Measurements from ENCODE around the gene SPP2.

DNA sequence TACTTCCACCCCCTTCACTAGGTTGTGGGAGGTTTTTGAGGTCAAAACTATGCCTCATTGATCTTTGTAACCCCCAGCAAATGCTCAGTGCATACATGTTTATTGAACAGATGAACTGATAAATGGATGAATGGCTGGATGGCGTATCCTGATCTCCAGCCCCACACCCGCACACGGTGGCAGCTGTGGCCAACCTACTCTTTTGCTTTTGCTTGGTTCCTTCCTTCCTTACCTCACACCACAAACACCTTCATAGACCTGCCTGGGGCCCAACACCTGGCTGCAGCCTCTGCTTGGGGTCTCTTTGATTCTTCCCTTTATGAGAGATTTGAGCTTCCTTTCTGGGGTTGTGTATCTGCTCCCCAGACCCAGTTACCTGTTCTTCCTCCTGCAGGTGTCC lies 25.9 kb downstream of the SPP2 start:
- TF ChIP-seq CTCF (IDR thresholded peaks at IDR 0.05): no peak
- no peak for TF ChIP-seq POLR2AphosphoS5 (IDR thresholded peaks at IDR 0.05)
- no peak for TF ChIP-seq POLR2A (IDR thresholded peaks at IDR 0.05)
- no peak for TF ChIP-seq EP300 (IDR thresholded peaks at IDR 0.05; ENCODE audit: low read depth)
